Natural killer cell (primary cell): ENCODE measurements around the gene SMIM45.
A peak's percentile ranks its signal among the peaks of the same experiment; 100 is the strongest.

Experiments used
- ATAC-seq, 3 donors: fragments of 150-1000 bp in 2 of 3; fragments of 200-7000 bp in 1 of 3; cut with Tn5 transposase; 1 replicate in 1 of 3; 2 replicates in 2 of 3; pipeline ENCODE4 v1.10.0; 2021; ENCODE audit warnings: mild to moderate bottlenecking in 2 of 3, moderate library complexity in 2 of 3
- DNase-seq, 2 donors: peaks; one replicate each; pipeline versions ENCODE4 v3.0.0 to v3.0.0-alpha.2; 2013 to 2021; ENCODE audit warnings: mixed read lengths in 1 of 2
- H3K27ac ChIP-seq: one replicate; pipeline ENCODE4 v1.5.1; 2013; ENCODE audit warnings: mild to moderate bottlenecking, low read length
- H3K27me3 ChIP-seq: one replicate; pipeline ENCODE4 v1.6.1; 2013; ENCODE audit warnings: low read length; ENCODE audit not compliant: control insufficient read depth, insufficient read depth
- H3K36me3 ChIP-seq: one replicate; pipeline ENCODE4 v1.6.1; 2013; ENCODE audit warnings: low read length; ENCODE audit not compliant: control insufficient read depth, insufficient read depth
- H3K4me1 ChIP-seq: one replicate; pipeline ENCODE4 v1.6.1; 2013; ENCODE audit warnings: low read length; ENCODE audit not compliant: control insufficient read depth, insufficient read depth
- H3K4me3 ChIP-seq: one replicate; pipeline ENCODE4 v1.5.1; 2013; ENCODE audit warnings: low read length
- H3K9me3 ChIP-seq: one replicate; pipeline ENCODE4 v1.6.1; 2013; ENCODE audit warnings: low read length; ENCODE audit not compliant: control insufficient read depth, insufficient read depth
- H3K27ac Mint-ChIP-seq, 2 donors: one replicate each; pipeline ENCODE4 v1.8.0; 2022; ENCODE audit warnings: mild to moderate bottlenecking in 2 of 2, mixed read lengths in 2 of 2, moderate library complexity in 1 of 2
- H3K27me3 Mint-ChIP-seq, 2 donors: one replicate each; pipeline ENCODE4 v1.8.0; 2022; ENCODE audit warnings: low read depth in 2 of 2, mixed read lengths in 2 of 2
- H3K36me3 Mint-ChIP-seq: one replicate; pipeline ENCODE4 v1.8.0; 2022; ENCODE audit warnings: mixed read lengths
- H3K4me1 Mint-ChIP-seq, 2 donors: one replicate each; pipeline ENCODE4 v1.8.0; 2022; ENCODE audit warnings: mixed read lengths in 2 of 2
- H3K4me3 Mint-ChIP-seq: one replicate; pipeline ENCODE4 v1.8.0; 2022; ENCODE audit warnings: mild to moderate bottlenecking, moderate library complexity, mixed read lengths
- H3K9me3 Mint-ChIP-seq, 2 donors: one replicate each; pipeline ENCODE4 v1.8.0; 2022; ENCODE audit warnings: mixed read lengths in 2 of 2
- WGBS: methylation state at CpG from one replicate; pipeline ENCODE4 v1.1.7; 2013; ENCODE audit warnings: missing lambda C conversion rate; ENCODE audit not compliant: insufficient coverage; 5-methylcytosine and 5-hydroxymethylcytosine counted together
- intact Hi-C: fragments of 100-400 bp; cut with micrococcal nuclease; formaldehyde crosslinking; loops from one replicate; pipeline ENCODE4 v1.14.2; 2022
- TF ChIP-seq, protein P1 (sequence below): fragments of 200-600 bp; IDR thresholded peaks from one replicate; pipeline ENCODE4 v1.8.0; 2022; ENCODE audit warnings: antibody characterized with exemption

Gene SMIM45

DNA sequence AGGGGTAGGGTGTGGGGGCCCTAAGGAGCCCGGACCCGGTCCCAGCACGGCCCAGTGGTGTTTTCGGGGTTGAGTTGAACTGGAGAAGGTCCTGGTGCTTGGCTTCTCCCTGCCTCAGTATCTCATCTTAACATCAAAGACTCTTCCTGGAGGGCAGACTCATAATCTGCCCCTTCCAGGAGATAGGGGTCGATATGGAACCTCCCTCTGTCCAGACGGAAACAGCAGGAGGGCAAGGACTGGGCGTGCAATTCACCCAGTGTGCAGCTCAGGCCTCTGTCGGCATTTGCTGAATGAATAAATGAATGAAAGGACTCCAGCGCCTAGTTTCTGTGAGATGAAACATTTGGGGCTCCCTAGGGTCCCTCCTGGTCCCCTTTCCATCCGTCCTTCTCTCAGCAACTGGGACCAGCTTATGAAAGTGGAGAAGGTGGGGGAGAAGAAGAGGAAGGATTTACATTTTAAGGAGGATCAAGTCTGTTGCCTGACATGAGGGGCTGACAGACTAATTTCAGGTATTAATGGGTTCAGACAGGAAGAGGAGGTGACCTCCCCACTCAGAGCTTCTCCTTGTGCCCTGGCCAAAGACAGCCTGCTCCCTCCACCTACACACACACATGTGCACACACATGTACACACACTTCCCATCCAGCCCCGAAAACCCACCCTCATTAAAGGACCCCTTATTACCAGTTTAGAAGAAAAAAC is 36.0 kb upstream of the SMIM45 start:
- H3K9me3 Mint-ChIP-seq: no peaks in the 10 kb centered on the region
- peaks cover 0 to 31% of the 10 kb centered on the region in 2 donors for H3K4me1 Mint-ChIP-seq
- no peak overlapping the region for H3K27ac ChIP-seq
- H3K9me3 ChIP-seq: no peaks in the 10 kb centered on the region
- no peak overlapping the region for H3K27ac Mint-ChIP-seq
- peaks cover 64% of the 10 kb centered on the region for H3K4me1 ChIP-seq
- no peaks in the 10 kb centered on the region for H3K36me3 ChIP-seq
- TF ChIP-seq, protein P1, sequence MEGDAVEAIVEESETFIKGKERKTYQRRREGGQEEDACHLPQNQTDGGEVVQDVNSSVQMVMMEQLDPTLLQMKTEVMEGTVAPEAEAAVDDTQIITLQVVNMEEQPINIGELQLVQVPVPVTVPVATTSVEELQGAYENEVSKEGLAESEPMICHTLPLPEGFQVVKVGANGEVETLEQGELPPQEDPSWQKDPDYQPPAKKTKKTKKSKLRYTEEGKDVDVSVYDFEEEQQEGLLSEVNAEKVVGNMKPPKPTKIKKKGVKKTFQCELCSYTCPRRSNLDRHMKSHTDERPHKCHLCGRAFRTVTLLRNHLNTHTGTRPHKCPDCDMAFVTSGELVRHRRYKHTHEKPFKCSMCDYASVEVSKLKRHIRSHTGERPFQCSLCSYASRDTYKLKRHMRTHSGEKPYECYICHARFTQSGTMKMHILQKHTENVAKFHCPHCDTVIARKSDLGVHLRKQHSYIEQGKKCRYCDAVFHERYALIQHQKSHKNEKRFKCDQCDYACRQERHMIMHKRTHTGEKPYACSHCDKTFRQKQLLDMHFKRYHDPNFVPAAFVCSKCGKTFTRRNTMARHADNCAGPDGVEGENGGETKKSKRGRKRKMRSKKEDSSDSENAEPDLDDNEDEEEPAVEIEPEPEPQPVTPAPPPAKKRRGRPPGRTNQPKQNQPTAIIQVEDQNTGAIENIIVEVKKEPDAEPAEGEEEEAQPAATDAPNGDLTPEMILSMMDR: no peak
- WGBS: 55% methylated on average over 9 of the region's 11 CpGs
- H3K4me3 ChIP-seq: no peak overlapping the region
- H3K27me3 Mint-ChIP-seq: peaks cover 24 to 34% of the 10 kb centered on the region in 2 donors
- DNase-seq (no peak), ATAC-seq (no peak)
- peaks cover 65% of the 10 kb centered on the region for H3K27me3 ChIP-seq
- intact Hi-C loops: no loop called here
- peak overlapping the region; percentile 37 for H3K4me3 Mint-ChIP-seq
- no peaks in the 10 kb centered on the region for H3K36me3 Mint-ChIP-seq

DNA sequence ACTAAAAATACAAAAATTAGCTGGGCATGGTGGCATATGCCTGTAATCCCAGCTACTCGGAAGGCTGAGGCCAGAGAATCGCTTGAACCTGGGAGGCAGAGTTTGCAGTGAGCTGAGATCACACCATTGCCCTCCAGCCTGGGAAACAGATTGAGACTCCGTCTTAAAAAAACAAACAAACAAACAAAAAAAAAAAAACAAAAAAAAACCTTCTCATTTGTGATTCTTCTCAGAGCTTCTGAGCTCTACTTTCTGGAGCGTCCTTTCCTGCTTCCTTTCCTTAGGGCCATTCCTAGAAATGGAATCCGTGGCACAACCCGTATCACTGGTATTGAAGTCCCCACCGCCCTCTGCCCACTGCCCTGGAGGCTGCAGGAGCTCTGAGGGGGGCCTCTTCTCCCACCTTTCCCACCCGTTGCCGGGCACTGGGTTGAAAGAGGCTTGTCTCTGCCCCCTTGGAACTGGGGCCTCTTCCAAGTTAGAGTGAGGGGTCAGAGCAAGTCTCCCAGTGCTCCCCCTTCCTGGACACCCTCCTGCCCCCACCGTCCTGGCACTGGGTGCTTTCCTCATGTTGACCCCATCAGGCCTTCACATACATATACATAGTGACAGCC is 35.1 kb upstream of the SMIM45 start:
- no peaks in the 10 kb centered on the region for H3K9me3 Mint-ChIP-seq
- WGBS: 86% methylated on average over 10 of the region's 10 CpGs
- ATAC-seq: no peak
- no peak overlapping the region for H3K4me3 Mint-ChIP-seq
- H3K27me3 ChIP-seq: peaks cover 56% of the 10 kb centered on the region
- no peaks in the 10 kb centered on the region for H3K36me3 ChIP-seq
- no peaks in the 10 kb centered on the region for H3K9me3 ChIP-seq
- H3K4me1 ChIP-seq: peaks cover 55% of the 10 kb centered on the region
- H3K27me3 Mint-ChIP-seq: peaks cover 24 to 27% of the 10 kb centered on the region in 2 donors
- DNase-seq: no peak
- peaks cover 0 to 23% of the 10 kb centered on the region in 2 donors for H3K4me1 Mint-ChIP-seq
- H3K36me3 Mint-ChIP-seq: no peaks in the 10 kb centered on the region
- no peak overlapping the region for H3K27ac ChIP-seq
- TF ChIP-seq, protein P1: no peak
- intact Hi-C loops: no loop called here
- no peak overlapping the region for H3K4me3 ChIP-seq
- no peak overlapping the region for H3K27ac Mint-ChIP-seq

DNA sequence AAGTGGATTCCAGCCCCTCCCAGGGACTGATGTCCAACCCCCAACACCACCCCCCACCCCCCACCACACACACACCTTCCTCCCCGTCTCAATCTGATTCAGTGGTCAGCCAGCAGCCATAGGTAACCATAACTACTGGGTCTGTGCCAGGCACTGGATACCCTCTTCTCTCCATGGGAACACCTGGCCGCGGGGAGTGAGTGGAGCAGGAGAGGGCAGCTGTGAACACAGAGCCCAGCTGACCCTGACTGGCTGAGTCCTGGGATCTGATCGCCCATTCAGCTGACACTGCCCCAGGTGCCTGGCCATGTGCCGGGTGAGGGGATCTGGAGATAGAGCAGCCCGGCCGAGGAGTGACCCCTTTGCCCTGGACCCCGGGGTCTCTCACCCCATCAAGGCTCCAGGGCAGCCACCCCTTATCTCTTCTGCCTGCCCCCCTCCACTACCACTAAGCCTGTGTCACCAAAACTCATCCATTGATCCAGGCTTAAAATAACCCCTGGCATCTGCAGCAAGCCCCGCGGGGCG is 34.5 kb upstream of the SMIM45 start:
- H3K9me3 Mint-ChIP-seq: no peaks in the 10 kb centered on the region
- TF ChIP-seq, protein P1: no peak
- no peak for ATAC-seq
- H3K4me1 Mint-ChIP-seq: peaks cover 0 to 23% of the 10 kb centered on the region in 2 donors
- no peak overlapping the region for H3K27ac Mint-ChIP-seq
- H3K36me3 Mint-ChIP-seq: no peaks in the 10 kb centered on the region
- Histone ChIP-seq H3K4me1 (peaks cover 52% of the 10 kb centered on the region), H3K27me3 (peaks cover 50% of the 10 kb centered on the region), H3K9me3 (no peaks in the 10 kb centered on the region), H3K4me3 (no peak overlapping the region), H3K36me3 (no peaks in the 10 kb centered on the region), H3K27ac (no peak overlapping the region)
- H3K27me3 Mint-ChIP-seq: peaks cover 20 to 23% of the 10 kb centered on the region in 2 donors
- WGBS: 79% methylated on average over 11 of the region's 11 CpGs
- no peak overlapping the region for H3K4me3 Mint-ChIP-seq
- no peak for DNase-seq
- intact Hi-C loops: no loop called here
